GM13977 (cell line): Measurements from ENCODE around the gene ODF4.

Source experiments
- DNase-seq: peaks from one replicate; pipeline ENCODE4 v3.0.0; 2012; ENCODE audit warnings: low spot score
- CTCF ChIP-seq: IDR thresholded peaks from 2 replicates; pipeline ENCODE4 v1.5.1; 2012; ENCODE audit warnings: mild to moderate bottlenecking, control low read depth; ENCODE audit not compliant: insufficient read depth; ENCODE audit errors: extremely low read depth, missing control alignments
- in situ Hi-C: fragments of 300-500 bp; cut with MboI; formaldehyde crosslinking; loops from one replicate; pipeline ENCODE4 v1.12.0; 2022; ENCODE audit warnings: low sequenced_read_pairs, low pct_unique_long_range_greater_than_20kb, mixed read lengths, inconsistent platforms; ENCODE audit not compliant: unreplicated experiment

Gene ODF4

GRCh38 chr17:8353736-8354135 is 14.1 kb downstream of the ODF4 start:
- TF ChIP-seq CTCF, result no peak
- in situ Hi-C loops, result no loop called here
- DNase-seq, result no peak

GRCh38 chr17:8354236-8354635 is 14.6 kb downstream of the ODF4 start:
- DNase-seq, result no peak

GRCh38 chr17:8357910-8358309 is 18.3 kb downstream of the ODF4 start:
- no peak for DNase-seq
- in situ Hi-C loops, result no loop called here
- TF ChIP-seq CTCF, result no peak

More at GRCh38 chr17:8354236-8354635, 14.6 kb downstream of the ODF4 start:
- TF ChIP-seq CTCF, result no peak
- in situ Hi-C loops, result no loop called here

GRCh38 chr17:8359769-8360168 is 20.1 kb downstream of the ODF4 start:
- TF ChIP-seq CTCF, result no peak
- in situ Hi-C loops, result no loop called here
- DNase-seq, result no peak

GRCh38 chr17:8360260-8360659 is 20.6 kb downstream of the ODF4 start:
- in situ Hi-C loops, result no loop called here
- DNase-seq, result no peak
- no peak for TF ChIP-seq CTCF

- TF ChIP-seq CTCF, result no peak
- in situ Hi-C loops, result no loop called here
- DNase-seq, result no peak
Measured at GRCh38 chr17:8360751-8361150, 21.1 kb downstream of the ODF4 start.
